Central memory CD8-positive, alpha-beta T cell (primary cell): ENCODE measurements around the gene EFCAB13.

ENCODE experiments used
- ATAC-seq: fragments of 150-1000 bp; cut with Tn5 transposase; replicated peaks from 2 replicates; pipeline ENCODE4 v1.10.0; 2022; ENCODE audit warnings: mild to moderate bottlenecking, moderate FRiP score, moderate number of reproducible peaks; ENCODE audit not compliant: poor library complexity, severe bottlenecking; ENCODE audit errors: extremely low read depth
- DNase-seq, 2 donors: peaks; one replicate each; pipeline ENCODE4 v3.0.0; 2021; ENCODE audit warnings: low spot score in 2 of 2
- H3K27ac Mint-ChIP-seq: one replicate; pipeline ENCODE4 v1.8.0; 2022; ENCODE audit warnings: low read depth, mild to moderate bottlenecking, moderate library complexity, mixed read lengths
- H3K27me3 Mint-ChIP-seq: one replicate; pipeline ENCODE4 v1.8.0; 2022; ENCODE audit warnings: mixed read lengths
- H3K36me3 Mint-ChIP-seq: one replicate; pipeline ENCODE4 v1.8.0; 2022; ENCODE audit warnings: mild to moderate bottlenecking, moderate library complexity, mixed read lengths; ENCODE audit not compliant: insufficient read depth
- H3K4me1 Mint-ChIP-seq: one replicate; pipeline ENCODE4 v1.8.0; 2022; ENCODE audit warnings: mixed read lengths
- H3K4me3 Mint-ChIP-seq: one replicate; pipeline ENCODE4 v1.8.0; 2022; ENCODE audit warnings: mild to moderate bottlenecking, moderate library complexity, mixed read lengths
- H3K9me3 Mint-ChIP-seq: one replicate; pipeline ENCODE4 v1.8.0; 2022; ENCODE audit warnings: mixed read lengths

The EFCAB13 gene

DNA sequence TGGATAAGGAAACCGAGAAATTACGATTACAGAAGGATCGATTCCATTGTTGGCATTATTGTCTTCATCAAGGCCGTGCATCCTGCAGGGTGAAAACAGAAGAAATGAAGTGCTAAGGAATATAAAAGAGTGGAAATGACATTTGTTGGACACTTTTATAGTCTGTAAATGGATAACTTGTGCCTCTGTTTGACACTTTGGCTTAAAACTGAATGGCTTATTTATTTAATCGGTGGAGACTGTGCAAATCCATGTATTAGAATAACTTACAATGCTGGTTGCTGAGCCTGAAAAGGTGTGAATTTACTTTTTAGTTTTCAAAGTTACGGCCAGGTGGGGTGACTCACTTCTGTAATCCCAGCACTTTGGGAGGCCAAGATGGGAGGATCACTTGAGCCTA, 38.8 kb upstream of the EFCAB13 start:
- H3K9me3 Mint-ChIP-seq: no peaks in the 10 kb centered on the region
- ATAC-seq (no peak), DNase-seq (no peak)
- H3K4me3 Mint-ChIP-seq: no peak overlapping the region
- H3K27ac Mint-ChIP-seq: no peak overlapping the region
- H3K4me1 Mint-ChIP-seq: no peaks in the 10 kb centered on the region
- H3K27me3 Mint-ChIP-seq: no peaks in the 10 kb centered on the region
- H3K36me3 Mint-ChIP-seq: no peaks in the 10 kb centered on the region

DNA sequence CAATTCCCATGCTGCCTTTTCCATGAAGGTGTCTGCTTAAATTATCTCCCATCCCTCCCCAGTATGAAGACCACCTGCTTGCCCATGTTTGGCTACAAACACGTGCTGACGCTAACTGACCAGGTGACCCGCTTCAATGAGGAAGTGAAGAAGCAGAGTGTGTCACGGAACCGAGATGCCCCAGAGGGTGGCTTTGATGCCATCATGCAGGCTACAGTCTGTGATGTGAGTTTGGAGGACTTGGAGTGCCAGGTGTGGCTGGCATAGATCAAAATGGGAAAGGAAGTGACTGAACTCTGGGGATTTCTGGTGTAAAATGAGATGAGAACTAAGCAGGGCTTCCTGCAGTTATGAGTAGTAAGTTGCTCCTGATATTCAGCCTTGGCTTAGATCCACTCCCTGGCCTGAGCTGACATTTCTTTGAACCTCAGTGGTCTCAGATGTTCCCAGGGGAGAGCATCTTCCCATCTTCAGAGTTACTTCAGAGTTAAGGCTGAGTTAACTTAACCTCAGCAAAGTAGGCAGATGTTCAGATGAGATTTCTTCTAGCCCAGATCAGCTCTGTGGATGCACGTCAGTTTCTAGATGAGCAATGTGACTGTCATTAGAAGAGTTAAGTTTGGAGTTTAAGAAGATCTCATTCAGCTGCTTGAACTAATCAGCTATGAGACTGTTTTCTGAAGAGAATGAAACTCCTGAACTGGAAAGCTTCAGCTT, 37.4 kb upstream of the EFCAB13 start:
- H3K4me3 Mint-ChIP-seq: no peak overlapping the region

DNA sequence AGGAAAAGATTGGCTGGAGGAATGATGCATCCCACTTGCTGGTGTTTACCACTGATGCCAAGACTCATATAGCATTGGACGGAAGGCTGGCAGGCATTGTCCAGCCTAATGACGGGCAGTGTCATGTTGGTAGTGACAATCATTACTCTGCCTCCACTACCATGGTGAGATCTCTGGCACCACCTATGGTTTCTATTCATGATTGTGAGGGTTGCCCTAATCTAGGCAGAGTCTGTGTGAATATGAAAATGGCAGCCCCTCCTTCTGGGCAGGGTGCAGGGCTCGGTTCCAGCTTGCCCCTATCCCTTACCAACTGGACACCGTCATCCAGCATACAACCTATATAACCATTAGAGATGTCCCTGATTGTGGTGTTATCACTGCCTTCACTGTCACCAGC, 36.7 kb upstream of the EFCAB13 start:
- DNase-seq: no peak
- no peaks in the 10 kb centered on the region for H3K9me3 Mint-ChIP-seq
- no peak overlapping the region for H3K4me3 Mint-ChIP-seq
- H3K36me3 Mint-ChIP-seq: no peaks in the 10 kb centered on the region
- ATAC-seq: no peak
- H3K4me1 Mint-ChIP-seq: no peaks in the 10 kb centered on the region
- H3K27me3 Mint-ChIP-seq: no peaks in the 10 kb centered on the region
- H3K27ac Mint-ChIP-seq: no peak overlapping the region

More for the DNA sequence above, 37.4 kb upstream of the EFCAB13 start:
- Mint-ChIP-seq H3K9me3 (no peaks in the 10 kb centered on the region), H3K4me1 (no peaks in the 10 kb centered on the region), H3K27me3 (no peaks in the 10 kb centered on the region), H3K27ac (no peak overlapping the region), H3K36me3 (no peaks in the 10 kb centered on the region)
- DNase-seq (no peak), ATAC-seq (no peak)

DNA sequence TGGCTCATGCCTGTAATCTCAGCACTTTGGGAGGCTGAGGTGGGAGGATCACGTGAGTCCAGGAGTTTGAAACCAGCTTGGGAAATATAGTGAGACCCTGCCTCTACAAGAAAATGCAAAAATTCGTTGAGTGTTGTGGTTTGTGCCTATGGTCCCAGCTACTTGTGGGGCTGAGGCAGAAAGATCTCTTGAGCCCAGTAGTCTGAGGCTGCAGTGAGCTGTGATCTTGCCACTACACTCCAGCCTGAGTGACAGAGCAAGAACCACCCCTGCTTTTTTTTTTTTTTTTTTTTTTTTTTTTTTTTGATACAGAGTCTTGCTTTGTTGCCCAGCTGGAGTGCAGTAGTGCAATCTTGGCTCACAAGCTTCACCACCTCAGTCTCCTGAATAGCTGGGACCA, 36.1 kb upstream of the EFCAB13 start:
- Mint-ChIP-seq H3K9me3 (no peaks in the 10 kb centered on the region), H3K4me3 (no peak overlapping the region), H3K4me1 (no peaks in the 10 kb centered on the region), H3K27me3 (no peaks in the 10 kb centered on the region), H3K36me3 (no peaks in the 10 kb centered on the region), H3K27ac (no peak overlapping the region)
- no peak for DNase-seq
- no peak for ATAC-seq

DNA sequence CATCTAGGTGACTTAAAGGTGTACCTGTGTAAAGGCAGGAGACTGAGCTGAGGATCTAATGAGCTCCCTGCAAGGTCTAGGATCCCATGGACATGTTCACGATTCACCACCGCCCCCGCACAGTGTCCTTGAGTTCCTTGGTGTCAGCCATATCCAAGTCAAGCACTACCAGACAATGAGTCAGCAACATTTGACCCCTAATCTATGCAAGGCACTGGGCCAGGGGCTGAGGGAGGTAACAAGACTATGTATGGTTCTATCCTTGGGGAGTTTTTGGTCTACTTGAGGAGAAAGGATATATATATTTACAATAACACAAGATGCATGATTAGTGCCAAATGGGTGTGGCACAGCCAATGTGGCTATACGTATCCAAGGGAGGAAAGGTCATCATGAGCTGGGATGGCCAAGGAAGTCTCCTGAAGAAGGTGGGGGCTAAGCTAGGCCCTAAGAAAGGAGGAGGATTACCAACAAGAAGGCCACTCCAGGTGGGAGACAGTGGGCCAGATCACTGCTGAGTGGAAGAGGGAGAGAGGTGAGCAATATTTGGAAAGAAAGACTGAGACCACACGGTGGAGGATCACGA, 35.1 kb upstream of the EFCAB13 start:
- H3K36me3 Mint-ChIP-seq: no peaks in the 10 kb centered on the region
- no peak overlapping the region for H3K4me3 Mint-ChIP-seq
- no peaks in the 10 kb centered on the region for H3K27me3 Mint-ChIP-seq
- no peak overlapping the region for H3K27ac Mint-ChIP-seq
- DNase-seq (no peak), ATAC-seq (no peak)
- no peaks in the 10 kb centered on the region for H3K4me1 Mint-ChIP-seq
- H3K9me3 Mint-ChIP-seq: no peaks in the 10 kb centered on the region

DNA sequence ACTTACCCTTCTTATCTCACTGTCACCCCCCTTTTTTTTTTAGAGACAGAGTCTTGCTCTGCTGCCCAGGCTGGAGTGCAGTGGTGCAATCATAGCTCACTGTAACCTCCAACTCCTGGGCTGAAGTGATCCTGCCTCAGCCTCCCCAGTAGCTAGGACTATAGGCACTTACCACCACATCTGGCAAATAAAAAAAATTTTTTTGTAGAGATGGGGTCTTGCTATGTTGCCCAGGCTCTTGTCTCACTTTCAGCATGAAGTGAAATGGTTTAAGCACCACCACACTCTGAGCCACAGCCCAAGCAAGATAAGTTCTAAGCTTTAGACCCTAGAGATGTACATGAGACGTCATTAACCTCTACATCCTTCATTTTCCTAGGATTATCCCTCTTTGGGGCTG, 34.5 kb upstream of the EFCAB13 start:
- Mint-ChIP-seq H3K27ac (no peak overlapping the region), H3K4me3 (no peak overlapping the region), H3K9me3 (no peaks in the 10 kb centered on the region), H3K4me1 (no peaks in the 10 kb centered on the region), H3K36me3 (no peaks in the 10 kb centered on the region), H3K27me3 (no peaks in the 10 kb centered on the region)
- DNase-seq (no peak), ATAC-seq (no peak)

DNA sequence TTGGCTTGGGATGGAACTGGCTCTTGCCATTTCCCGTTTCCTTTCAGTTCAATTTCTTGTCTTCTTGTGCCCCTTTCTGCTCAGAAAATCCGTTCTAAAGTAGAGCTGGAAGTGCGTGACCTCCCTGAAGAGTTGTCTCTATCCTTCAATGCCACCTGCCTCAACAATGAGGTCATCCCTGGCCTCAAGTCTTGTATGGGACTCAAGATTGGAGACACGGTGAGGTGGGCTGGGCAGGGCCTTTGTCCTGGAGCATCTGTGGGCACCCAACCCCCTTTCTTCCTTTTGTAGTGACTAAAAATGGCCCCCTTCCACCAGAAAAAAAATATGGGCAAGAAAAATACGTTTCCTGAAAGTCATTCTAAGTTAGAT, 32.9 kb upstream of the EFCAB13 start:
- no peak overlapping the region for H3K4me3 Mint-ChIP-seq
- H3K9me3 Mint-ChIP-seq: no peaks in the 10 kb centered on the region
- DNase-seq (no peak), ATAC-seq (no peak)
- H3K27me3 Mint-ChIP-seq: peaks cover 14% of the 10 kb centered on the region
- H3K27ac Mint-ChIP-seq: no peak overlapping the region
- H3K4me1 Mint-ChIP-seq: no peaks in the 10 kb centered on the region
- H3K36me3 Mint-ChIP-seq: no peaks in the 10 kb centered on the region

DNA sequence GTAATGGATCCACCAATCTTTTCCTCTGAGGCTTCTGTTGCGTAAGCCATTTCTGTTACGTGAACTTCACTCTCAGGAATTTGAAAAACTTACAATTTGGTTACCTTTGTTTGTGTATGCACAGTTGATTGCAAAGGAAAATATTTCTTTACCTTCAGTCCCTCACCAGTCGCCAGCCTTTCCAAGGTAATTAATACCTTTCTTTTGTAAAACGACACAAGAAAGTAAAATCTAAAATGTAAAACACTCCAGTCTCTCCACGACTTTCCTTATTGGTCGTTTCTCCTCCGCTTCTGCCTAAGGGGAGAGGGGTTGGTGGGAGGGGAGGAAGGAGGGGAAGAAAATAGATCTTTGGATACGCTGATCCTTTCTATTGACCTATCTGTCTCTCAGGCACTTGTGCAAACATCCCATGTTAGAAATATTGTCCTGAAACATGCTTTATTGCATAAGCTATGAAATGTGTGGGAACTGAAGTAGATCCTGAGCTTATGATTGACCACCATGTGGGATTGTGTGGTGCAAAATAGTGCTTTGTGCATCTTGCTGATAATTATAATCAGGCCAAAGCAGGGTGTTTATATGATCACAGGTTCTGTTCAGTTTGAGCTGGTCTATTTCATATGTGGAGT, 32.4 kb upstream of the EFCAB13 start:
- ATAC-seq (no peak), DNase-seq (no peak)
- no peaks in the 10 kb centered on the region for H3K9me3 Mint-ChIP-seq
- H3K4me1 Mint-ChIP-seq: no peaks in the 10 kb centered on the region
- H3K36me3 Mint-ChIP-seq: no peaks in the 10 kb centered on the region
- no peak overlapping the region for H3K27ac Mint-ChIP-seq
- peaks cover 14% of the 10 kb centered on the region for H3K27me3 Mint-ChIP-seq
- no peak overlapping the region for H3K4me3 Mint-ChIP-seq

DNA sequence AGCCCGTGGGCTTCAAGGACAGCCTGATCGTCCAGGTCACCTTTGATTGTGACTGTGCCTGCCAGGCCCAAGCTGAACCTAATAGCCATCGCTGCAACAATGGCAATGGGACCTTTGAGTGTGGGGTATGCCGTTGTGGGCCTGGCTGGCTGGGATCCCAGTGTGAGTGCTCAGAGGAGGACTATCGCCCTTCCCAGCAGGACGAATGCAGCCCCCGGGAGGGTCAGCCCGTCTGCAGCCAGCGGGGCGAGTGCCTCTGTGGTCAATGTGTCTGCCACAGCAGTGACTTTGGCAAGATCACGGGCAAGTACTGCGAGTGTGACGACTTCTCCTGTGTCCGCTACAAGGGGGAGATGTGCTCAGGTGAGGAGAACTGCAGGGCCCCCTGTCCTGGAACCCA, 31.5 kb upstream of the EFCAB13 start:
- H3K9me3 Mint-ChIP-seq: no peaks in the 10 kb centered on the region
- H3K27ac Mint-ChIP-seq: no peak overlapping the region
- DNase-seq (no peak), ATAC-seq (no peak)
- peaks cover 14% of the 10 kb centered on the region for H3K27me3 Mint-ChIP-seq
- H3K4me3 Mint-ChIP-seq: no peak overlapping the region
- no peaks in the 10 kb centered on the region for H3K36me3 Mint-ChIP-seq
- no peaks in the 10 kb centered on the region for H3K4me1 Mint-ChIP-seq

DNA sequence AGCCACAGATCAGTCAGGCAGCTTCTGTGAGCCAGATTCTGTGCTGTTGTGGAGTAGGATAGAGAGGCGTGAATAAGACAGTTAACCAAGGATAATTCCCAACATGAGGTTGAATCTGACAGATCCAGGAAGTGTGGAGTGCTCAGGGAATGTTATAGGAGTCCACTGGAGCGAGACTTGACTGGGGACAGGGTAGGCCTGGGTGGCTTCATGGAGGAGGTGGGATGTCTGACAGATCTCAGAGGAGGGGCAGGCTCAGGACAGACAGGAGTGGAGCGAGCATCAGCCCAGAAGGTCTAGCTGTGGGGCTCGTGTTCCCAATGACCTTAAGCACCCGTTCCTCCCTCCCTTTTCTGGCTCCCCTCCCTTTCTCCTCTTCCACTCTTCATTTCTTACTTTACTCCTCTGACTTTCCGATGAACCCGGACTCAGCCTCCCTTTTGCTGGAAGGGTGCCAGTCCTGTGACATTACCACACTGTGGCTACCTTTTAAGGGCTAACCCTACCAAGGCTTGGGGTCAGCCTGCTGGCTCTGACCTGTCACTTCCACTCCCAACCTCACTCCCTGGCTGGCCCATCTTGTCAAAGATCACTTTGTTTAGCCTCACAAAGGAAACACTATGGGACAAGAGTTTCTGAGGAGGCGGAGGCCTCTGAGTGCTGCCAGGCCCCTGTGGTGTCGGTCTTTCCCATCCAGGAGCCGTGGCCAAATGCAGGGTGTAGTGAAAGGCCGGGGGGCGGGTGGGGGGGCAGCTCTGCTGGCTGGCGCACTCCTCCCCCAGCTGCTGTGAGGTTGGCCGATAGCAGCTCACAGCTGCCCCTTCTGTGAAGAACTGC, 28.5 kb upstream of the EFCAB13 start:
- Mint-ChIP-seq H3K27ac (no peak overlapping the region), H3K4me1 (no peaks in the 10 kb centered on the region), H3K27me3 (peaks cover 14% of the 10 kb centered on the region), H3K9me3 (no peaks in the 10 kb centered on the region), H3K4me3 (no peak overlapping the region), H3K36me3 (no peaks in the 10 kb centered on the region)
- no peak for DNase-seq
- ATAC-seq: no peak

DNA sequence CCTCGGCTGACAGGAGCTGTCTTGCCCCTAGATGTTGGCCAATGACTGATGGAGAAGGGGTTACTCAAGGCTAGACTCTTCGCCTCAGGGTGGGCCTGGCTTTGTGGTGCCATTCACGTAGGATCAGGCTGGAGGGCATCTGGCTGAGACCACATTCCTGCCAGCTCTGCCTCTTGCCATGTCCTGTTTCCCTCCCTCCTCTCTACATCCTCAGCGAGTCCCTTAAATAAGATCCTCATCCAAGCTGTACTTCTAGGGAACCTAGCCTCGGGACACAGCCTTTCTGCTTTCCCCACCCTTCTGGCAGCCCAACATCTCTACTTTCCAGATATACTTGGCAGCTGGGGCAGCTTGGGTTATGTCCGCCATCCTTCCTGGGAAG, 27.9 kb upstream of the EFCAB13 start:
- ATAC-seq: no peak
- Mint-ChIP-seq H3K27ac (no peak overlapping the region), H3K36me3 (no peaks in the 10 kb centered on the region), H3K27me3 (peaks cover 14% of the 10 kb centered on the region), H3K9me3 (no peaks in the 10 kb centered on the region), H3K4me3 (no peak overlapping the region), H3K4me1 (no peaks in the 10 kb centered on the region)
- no peak for DNase-seq

DNA sequence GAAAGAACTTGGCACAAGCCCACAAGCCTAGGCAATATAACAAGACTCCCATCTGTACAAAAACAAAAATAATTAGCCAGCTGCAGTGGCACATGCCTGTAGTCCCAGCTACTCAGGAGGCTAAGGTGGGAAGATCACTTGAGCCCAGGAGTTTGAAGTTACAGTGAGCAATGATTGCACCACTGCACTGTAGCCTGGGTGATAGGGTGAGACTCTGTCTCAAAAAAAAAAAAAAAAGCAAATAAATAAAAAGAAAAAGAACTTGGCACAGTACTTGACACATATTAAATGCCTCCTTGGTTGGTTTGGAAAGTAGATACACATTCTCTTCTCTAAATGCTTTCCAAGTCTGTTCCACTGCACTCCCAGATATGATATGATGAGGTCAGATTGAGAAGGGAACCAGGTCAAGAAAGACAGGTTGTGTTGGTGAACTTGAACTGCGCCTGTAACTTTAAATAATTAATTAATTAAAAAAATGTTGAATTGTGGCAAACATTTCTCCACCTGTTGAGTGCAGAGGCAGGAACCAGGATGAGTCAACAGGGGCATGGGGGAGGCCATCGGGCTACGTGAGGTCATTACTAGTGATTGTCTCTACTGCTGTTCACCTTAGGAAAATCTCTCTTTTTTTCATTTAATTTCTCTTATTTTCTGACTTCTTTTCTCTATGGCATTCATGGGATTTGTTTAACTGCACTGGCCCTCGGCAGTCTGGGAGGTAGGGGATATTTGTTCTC, 25.9 kb upstream of the EFCAB13 start:
- H3K27ac Mint-ChIP-seq: no peak overlapping the region

More for the DNA sequence above, 25.9 kb upstream of the EFCAB13 start:
- Mint-ChIP-seq H3K36me3 (no peaks in the 10 kb centered on the region), H3K9me3 (no peaks in the 10 kb centered on the region), H3K4me3 (no peak overlapping the region), H3K4me1 (no peaks in the 10 kb centered on the region), H3K27me3 (peaks cover 14% of the 10 kb centered on the region)
- ATAC-seq (no peak), DNase-seq (no peak)
